Measurements from ENCODE around the gene ARAP2. TPM values are rescaled to one million over a fixed set of nuclear protein-coding genes. Genes with fewer than 3 reads are reported as not detected.

The ARAP2 gene
- total and polyA plus RNA-seq, 9 donors, result 0.76 to 77.3 (median 5.9) TPM

DNA sequence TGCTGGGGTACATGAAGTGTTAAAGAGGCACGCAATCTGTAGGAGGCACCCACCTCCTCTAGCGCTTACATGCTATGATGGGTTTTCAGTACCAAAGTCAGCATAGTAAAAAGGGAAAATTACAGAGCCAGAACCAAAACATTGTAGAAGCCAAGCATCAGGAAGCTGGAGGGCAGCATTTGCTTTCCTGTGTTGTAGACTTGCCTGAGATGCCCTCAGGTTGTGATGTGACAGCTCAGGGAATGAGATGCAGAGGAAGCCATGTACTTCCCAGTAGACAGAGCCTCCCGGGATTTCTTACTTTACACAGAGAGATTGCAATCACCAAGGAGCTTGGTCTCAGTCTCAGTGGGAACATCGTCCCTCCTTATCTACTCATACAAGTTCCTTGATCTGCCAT is 161.5 kb downstream of the ARAP2 start:
- H3K27ac ChIP-seq, result no peak overlapping the region
- no peaks in the 10 kb centered on the region for H3K9me3 ChIP-seq
- no peaks in the 10 kb centered on the region for H3K36me3 ChIP-seq
- no peak for TF ChIP-seq EP300 (IDR thresholded peaks at IDR 0.05)
- TF ChIP-seq, protein P1, sequence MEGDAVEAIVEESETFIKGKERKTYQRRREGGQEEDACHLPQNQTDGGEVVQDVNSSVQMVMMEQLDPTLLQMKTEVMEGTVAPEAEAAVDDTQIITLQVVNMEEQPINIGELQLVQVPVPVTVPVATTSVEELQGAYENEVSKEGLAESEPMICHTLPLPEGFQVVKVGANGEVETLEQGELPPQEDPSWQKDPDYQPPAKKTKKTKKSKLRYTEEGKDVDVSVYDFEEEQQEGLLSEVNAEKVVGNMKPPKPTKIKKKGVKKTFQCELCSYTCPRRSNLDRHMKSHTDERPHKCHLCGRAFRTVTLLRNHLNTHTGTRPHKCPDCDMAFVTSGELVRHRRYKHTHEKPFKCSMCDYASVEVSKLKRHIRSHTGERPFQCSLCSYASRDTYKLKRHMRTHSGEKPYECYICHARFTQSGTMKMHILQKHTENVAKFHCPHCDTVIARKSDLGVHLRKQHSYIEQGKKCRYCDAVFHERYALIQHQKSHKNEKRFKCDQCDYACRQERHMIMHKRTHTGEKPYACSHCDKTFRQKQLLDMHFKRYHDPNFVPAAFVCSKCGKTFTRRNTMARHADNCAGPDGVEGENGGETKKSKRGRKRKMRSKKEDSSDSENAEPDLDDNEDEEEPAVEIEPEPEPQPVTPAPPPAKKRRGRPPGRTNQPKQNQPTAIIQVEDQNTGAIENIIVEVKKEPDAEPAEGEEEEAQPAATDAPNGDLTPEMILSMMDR (IDR thresholded peaks at IDR 0.05), result no peak
- TF ChIP-seq POLR2A (IDR thresholded peaks at IDR 0.05), result no peak
- H3K4me1 ChIP-seq (ENCODE audit: insufficient read depth), result no peaks in the 10 kb centered on the region
- H3K27me3 ChIP-seq, result no peaks in the 10 kb centered on the region
- no peak overlapping the region for H3K4me3 ChIP-seq
- intact Hi-C loops (cut with DNase I), result no loop called here
- DNase-seq, result no peak
- 75 to 83% (median 81%) methylated on average over 4 of the region's 4 CpGs for WGBS, 3 donors

DNA sequence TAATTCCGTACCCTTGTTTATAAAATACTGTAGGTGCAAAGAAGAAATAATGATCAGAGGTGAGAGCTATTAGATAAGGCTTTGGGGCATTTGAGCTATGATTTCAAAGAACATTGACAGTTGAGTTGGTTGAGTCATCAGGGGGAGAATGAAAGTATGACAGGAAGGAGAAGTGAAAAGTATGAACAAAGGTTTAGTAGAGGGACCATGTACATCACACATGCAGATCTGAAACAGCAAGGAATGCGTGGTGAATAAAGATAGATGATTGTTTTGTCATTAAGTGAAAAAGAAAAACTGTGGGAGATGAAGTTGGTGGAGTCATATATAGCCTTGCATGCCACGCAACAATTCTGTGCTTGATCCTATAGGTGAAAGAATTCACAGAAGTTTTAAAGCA is 163.1 kb downstream of the ARAP2 start:
- 82 to 90% (median 84%) methylated on average over 3 of the region's 3 CpGs for WGBS, 3 donors
- Histone ChIP-seq H3K27ac (no peak overlapping the region), H3K4me1 (ENCODE audit: insufficient read depth) (no peaks in the 10 kb centered on the region), H3K4me3 (no peak overlapping the region), H3K36me3 (no peaks in the 10 kb centered on the region), H3K27me3 (no peaks in the 10 kb centered on the region), H3K9me3 (no peaks in the 10 kb centered on the region)
- DNase-seq, result no peak
- TF ChIP-seq EP300 (IDR thresholded peaks at IDR 0.05) (no peak), POLR2A (IDR thresholded peaks at IDR 0.05) (no peak)
- TF ChIP-seq, protein P1 (IDR thresholded peaks at IDR 0.05), result no peak
- intact Hi-C loops (cut with DNase I), result no loop called here

DNA sequence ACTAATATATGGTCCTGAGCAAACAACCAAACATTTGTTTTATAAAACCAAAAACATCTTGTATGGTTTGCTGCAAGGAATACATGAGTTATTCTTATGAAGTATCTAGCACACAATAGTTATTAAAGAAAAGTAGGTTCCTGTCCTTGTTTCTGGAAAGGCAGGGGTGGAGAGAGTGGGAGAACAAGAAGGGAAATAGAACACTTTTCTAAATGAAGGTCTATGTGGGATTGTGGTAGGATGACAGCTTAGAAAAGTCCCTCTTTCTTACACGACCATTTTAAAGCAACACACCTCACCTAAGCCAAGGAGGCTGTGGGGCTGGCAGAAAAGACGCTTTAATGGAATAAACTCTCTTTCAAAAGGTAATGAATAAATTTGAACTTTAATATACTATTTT is 164.6 kb downstream of the ARAP2 start:
- H3K4me3 ChIP-seq, result no peak overlapping the region
- DNase-seq, result no peak
- H3K27me3 ChIP-seq, result no peaks in the 10 kb centered on the region
- 73 to 75% (median 74%) methylated on average over 2 of the region's 2 CpGs for whole genome bisulfite sequencing, 3 donors
- H3K4me1 ChIP-seq (ENCODE audit: insufficient read depth), result no peaks in the 10 kb centered on the region
- H3K9me3 ChIP-seq, result no peaks in the 10 kb centered on the region
- H3K27ac ChIP-seq, result no peak overlapping the region
- H3K36me3 ChIP-seq, result no peaks in the 10 kb centered on the region
- intact Hi-C loops (cut with DNase I), result no loop called here
- TF ChIP-seq EP300 (IDR thresholded peaks at IDR 0.05) (no peak), POLR2A (IDR thresholded peaks at IDR 0.05) (no peak)
- TF ChIP-seq, protein P1 (IDR thresholded peaks at IDR 0.05), result no peak

DNA sequence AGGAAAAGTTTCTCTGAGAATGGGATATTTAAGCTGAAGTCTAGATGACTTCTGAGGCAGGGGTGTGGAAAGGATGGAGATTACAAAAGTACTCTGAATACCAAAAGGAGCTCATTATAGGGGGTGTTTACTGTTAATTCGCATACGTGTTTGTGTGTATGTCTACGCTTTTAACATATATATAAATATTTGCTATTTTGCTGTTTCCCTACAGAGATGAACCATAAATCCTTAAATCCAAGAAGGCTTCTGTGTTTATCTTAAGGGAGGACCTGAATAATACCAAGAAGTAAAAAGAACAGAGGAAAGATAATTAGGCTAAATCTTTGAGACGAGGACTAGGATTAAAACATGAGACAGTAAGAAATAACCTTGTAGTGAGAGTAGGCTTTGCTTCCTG is 166.0 kb downstream of the ARAP2 start:
- H3K27me3 ChIP-seq, result no peaks in the 10 kb centered on the region
- H3K4me3 ChIP-seq, result no peak overlapping the region
- no peaks in the 10 kb centered on the region for H3K9me3 ChIP-seq
- no peak for DNase-seq
- intact Hi-C loops (cut with DNase I), result no loop called here
- WGBS, 3 donors, result 69 to 78% (median 75%) methylated on average over 4 of the region's 4 CpGs
- no peak for TF ChIP-seq POLR2A (IDR thresholded peaks at IDR 0.05)
- TF ChIP-seq, protein P1 (IDR thresholded peaks at IDR 0.05), result no peak
- TF ChIP-seq EP300 (IDR thresholded peaks at IDR 0.05), result no peak
- H3K4me1 ChIP-seq (ENCODE audit: insufficient read depth), result no peaks in the 10 kb centered on the region
- H3K36me3 ChIP-seq, result no peaks in the 10 kb centered on the region
- no peak overlapping the region for H3K27ac ChIP-seq

DNA sequence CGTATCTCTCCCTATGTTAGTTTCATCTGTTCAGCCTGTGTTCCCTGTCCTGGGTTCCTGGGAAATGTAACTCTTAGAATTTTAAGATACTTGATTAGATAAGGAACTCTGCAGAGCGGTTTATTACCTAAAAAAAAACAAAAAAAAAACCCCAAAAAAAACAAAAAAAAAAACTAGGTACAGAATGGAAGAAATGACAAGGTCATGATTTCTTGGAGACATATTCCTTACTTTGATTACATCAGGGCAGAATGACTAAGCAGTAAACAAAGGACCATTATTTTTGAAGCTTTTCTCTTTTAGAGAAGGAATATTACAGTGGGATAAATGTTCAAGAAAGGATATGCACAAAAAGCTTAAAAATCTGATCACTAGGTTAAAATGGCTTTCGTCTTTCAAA is 171.8 kb downstream of the ARAP2 start:
- no peak overlapping the region for H3K27ac ChIP-seq
- no peak for DNase-seq
- no peaks in the 10 kb centered on the region for H3K36me3 ChIP-seq
- TF ChIP-seq, protein P1 (IDR thresholded peaks at IDR 0.05), result no peak
- TF ChIP-seq POLR2A (IDR thresholded peaks at IDR 0.05) (no peak), EP300 (IDR thresholded peaks at IDR 0.05) (no peak)
- no peaks in the 10 kb centered on the region for H3K27me3 ChIP-seq
- no peaks in the 10 kb centered on the region for H3K4me1 ChIP-seq (ENCODE audit: insufficient read depth)
- no peaks in the 10 kb centered on the region for H3K9me3 ChIP-seq
- intact Hi-C loops (cut with DNase I), result no loop called here
- WGBS, 3 donors, result 66 to 81% (median 68%) methylated on average over 3 of the region's 3 CpGs
- H3K4me3 ChIP-seq, result no peak overlapping the region
